ENCODE results near the gene PTEN. TPM values are rescaled to one million over a fixed set of nuclear protein-coding genes. Genes with fewer than 3 reads are reported as not detected.

Gene PTEN
- total and polyA plus RNA-seq, 4 donors: 26.8 to 165 (median 77.0) TPM

- Histone ChIP-seq H3K4me1 (ENCODE audit: control insufficient read depth in 1 of 2, insufficient read depth in 2 of 2, low read length in 2 of 2) (peaks cover 0 to 3% of the 10 kb centered on the region in 2 donors), H3K27ac (ENCODE audit: low read depth in 1 of 2, low read length in 2 of 2) (no peak overlapping the region), H3K4me3 (ENCODE audit: low read length in 2 of 2) (no peak overlapping the region), H3K27me3 (ENCODE audit: control insufficient read depth in 1 of 2, insufficient read depth in 2 of 2, low read length in 1 of 2) (no peaks in the 10 kb centered on the region), H3K36me3 (ENCODE audit: control insufficient read depth in 1 of 2, insufficient read depth in 2 of 2, low read length in 1 of 2) (no peaks in the 10 kb centered on the region), H3K9me3 (ENCODE audit: control insufficient read depth, low read length) (no peaks in the 10 kb centered on the region)
- no peak for ATAC-seq (ENCODE audit: low FRiP score)
- DNase-seq: no peak
- intact Hi-C loops (cut with DNase I): no loop called here
Observed at GRCh38 chr10:87956055-87956454, 92.6 kb downstream of the PTEN start.

GRCh38 chr10:87957702-87958101 is 94.3 kb downstream of the PTEN start:
- Histone ChIP-seq H3K4me3 (ENCODE audit: low read length in 2 of 2) (no peak overlapping the region), H3K9me3 (ENCODE audit: control insufficient read depth, low read length) (no peaks in the 10 kb centered on the region), H3K36me3 (ENCODE audit: control insufficient read depth in 1 of 2, insufficient read depth in 2 of 2, low read length in 1 of 2) (no peaks in the 10 kb centered on the region), H3K4me1 (ENCODE audit: control insufficient read depth in 1 of 2, insufficient read depth in 2 of 2, low read length in 2 of 2) (peaks cover 0 to 2% of the 10 kb centered on the region in 2 donors), H3K27ac (ENCODE audit: low read depth in 1 of 2, low read length in 2 of 2) (no peak overlapping the region), H3K27me3 (ENCODE audit: control insufficient read depth in 1 of 2, insufficient read depth in 2 of 2, low read length in 1 of 2) (no peaks in the 10 kb centered on the region)
- 62 to 66% methylated on average over 5 of the region's 5 CpGs for WGBS, 2 donors
- no peak for ATAC-seq (ENCODE audit: low FRiP score)
- no peak for DNase-seq
- intact Hi-C loops (cut with DNase I): no loop called here

DNA sequence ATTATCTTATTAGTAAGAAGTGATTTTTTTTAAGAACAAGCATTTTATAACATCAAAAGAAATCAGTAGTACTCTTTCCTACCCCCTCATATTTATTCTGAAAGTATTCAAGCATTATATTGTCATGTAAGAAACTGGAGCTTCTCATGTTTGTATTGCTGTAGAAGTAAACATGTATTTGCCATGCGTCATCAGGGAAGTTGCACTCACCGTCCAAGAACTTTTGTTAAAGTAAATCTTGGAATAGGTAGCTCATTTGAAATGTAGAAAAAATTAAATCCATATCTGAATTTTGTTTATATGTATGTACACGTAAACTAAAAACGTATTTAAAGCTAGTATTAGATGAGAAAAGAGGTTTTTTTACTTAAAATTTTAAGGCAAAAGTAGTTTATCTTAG is 96.8 kb downstream of the PTEN start:
- intact Hi-C loops (cut with DNase I): loop anchor here in 1 of 2 donors (5.0 to 10.0 kb wide), 2 partner anchors 82 to 205 kb away; no protein-coding TSS in a partner anchor
- Histone ChIP-seq H3K27ac (ENCODE audit: low read depth in 1 of 2, low read length in 2 of 2) (no peak overlapping the region), H3K4me1 (ENCODE audit: control insufficient read depth in 1 of 2, insufficient read depth in 2 of 2, low read length in 2 of 2) (peaks cover 0 to 2% of the 10 kb centered on the region in 2 donors), H3K9me3 (ENCODE audit: control insufficient read depth, low read length) (no peaks in the 10 kb centered on the region), H3K27me3 (ENCODE audit: control insufficient read depth in 1 of 2, insufficient read depth in 2 of 2, low read length in 1 of 2) (no peaks in the 10 kb centered on the region), H3K36me3 (ENCODE audit: control insufficient read depth in 1 of 2, insufficient read depth in 2 of 2, low read length in 1 of 2) (no peaks in the 10 kb centered on the region), H3K4me3 (ENCODE audit: low read length in 2 of 2) (no peak overlapping the region)
- no peak for ATAC-seq (ENCODE audit: low FRiP score)
- 71 to 74% methylated on average over 4 of the region's 4 CpGs for WGBS, 2 donors
- no peak for DNase-seq

GRCh38 chr10:87961314-87961713 is 97.9 kb downstream of the PTEN start:
- ATAC-seq (ENCODE audit: low FRiP score): peak; percentile 82
- intact Hi-C loops (cut with DNase I): loop anchor here in 1 of 2 donors (5.0 to 10.0 kb wide), 2 partner anchors 81 to 203 kb away; no protein-coding TSS in a partner anchor
- Histone ChIP-seq H3K4me3 (ENCODE audit: low read length in 2 of 2) (no peak overlapping the region), H3K36me3 (ENCODE audit: control insufficient read depth in 1 of 2, insufficient read depth in 2 of 2, low read length in 1 of 2) (no peaks in the 10 kb centered on the region), H3K27ac (ENCODE audit: low read depth in 1 of 2, low read length in 2 of 2) (no peak overlapping the region), H3K27me3 (ENCODE audit: control insufficient read depth in 1 of 2, insufficient read depth in 2 of 2, low read length in 1 of 2) (no peaks in the 10 kb centered on the region), H3K4me1 (ENCODE audit: control insufficient read depth in 1 of 2, insufficient read depth in 2 of 2, low read length in 2 of 2) (peaks cover 0 to 2% of the 10 kb centered on the region in 2 donors), H3K9me3 (ENCODE audit: control insufficient read depth, low read length) (no peaks in the 10 kb centered on the region)
- no peak for DNase-seq
- WGBS, 2 donors: 0 to 8% methylated on average over 2 of the region's 2 CpGs

DNA sequence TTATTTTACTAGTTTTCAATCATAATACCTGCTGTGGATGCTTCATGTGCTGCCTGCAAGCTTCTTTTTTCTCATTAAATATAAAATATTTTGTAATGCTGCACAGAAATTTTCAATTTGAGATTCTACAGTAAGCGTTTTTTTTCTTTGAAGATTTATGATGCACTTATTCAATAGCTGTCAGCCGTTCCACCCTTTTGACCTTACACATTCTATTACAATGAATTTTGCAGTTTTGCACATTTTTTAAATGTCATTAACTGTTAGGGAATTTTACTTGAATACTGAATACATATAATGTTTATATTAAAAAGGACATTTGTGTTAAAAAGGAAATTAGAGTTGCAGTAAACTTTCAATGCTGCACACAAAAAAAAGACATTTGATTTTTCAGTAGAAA is 103.0 kb downstream of the PTEN start:
- WGBS, 2 donors: 44 to 67% methylated on average over 2 of the region's 2 CpGs
- H3K36me3 ChIP-seq (ENCODE audit: control insufficient read depth in 1 of 2, insufficient read depth in 2 of 2, low read length in 1 of 2): no peaks in the 10 kb centered on the region
- no peak for DNase-seq
- H3K9me3 ChIP-seq (ENCODE audit: control insufficient read depth, low read length): no peaks in the 10 kb centered on the region
- ATAC-seq (ENCODE audit: low FRiP score): no peak
- H3K27ac ChIP-seq (ENCODE audit: low read depth in 1 of 2, low read length in 2 of 2): no peak overlapping the region
- intact Hi-C loops (cut with DNase I): loop anchor here in 1 of 2 donors (10.0 kb wide), 1 partner anchor 198 kb away; no protein-coding TSS in a partner anchor
- no peaks in the 10 kb centered on the region for H3K27me3 ChIP-seq (ENCODE audit: control insufficient read depth in 1 of 2, insufficient read depth in 2 of 2, low read length in 1 of 2)
- H3K4me1 ChIP-seq (ENCODE audit: control insufficient read depth in 1 of 2, insufficient read depth in 2 of 2, low read length in 2 of 2): peaks cover 0 to 1% of the 10 kb centered on the region in 2 donors
- H3K4me3 ChIP-seq (ENCODE audit: low read length in 2 of 2): no peak overlapping the region

DNA sequence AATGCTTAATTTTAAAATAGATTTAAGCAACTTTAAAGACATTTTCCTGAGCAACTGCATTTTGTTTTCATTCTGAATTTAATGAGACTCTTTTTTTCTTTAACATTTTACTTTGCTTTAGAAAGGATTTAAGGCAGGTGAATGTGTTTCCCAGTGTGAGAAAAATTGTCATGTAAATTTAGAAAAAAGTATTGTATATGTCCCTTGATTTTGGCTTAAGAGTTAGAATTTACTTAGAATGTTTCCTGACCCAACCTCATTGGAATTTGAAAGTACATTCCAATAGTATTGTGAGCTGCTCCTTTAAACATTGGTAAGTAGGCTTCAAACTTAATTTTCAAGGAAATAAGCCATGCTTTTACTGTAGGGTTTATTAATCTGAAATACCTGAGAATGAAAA is 110.2 kb downstream of the PTEN start:
- intact Hi-C loops (cut with DNase I): no loop called here

DNA sequence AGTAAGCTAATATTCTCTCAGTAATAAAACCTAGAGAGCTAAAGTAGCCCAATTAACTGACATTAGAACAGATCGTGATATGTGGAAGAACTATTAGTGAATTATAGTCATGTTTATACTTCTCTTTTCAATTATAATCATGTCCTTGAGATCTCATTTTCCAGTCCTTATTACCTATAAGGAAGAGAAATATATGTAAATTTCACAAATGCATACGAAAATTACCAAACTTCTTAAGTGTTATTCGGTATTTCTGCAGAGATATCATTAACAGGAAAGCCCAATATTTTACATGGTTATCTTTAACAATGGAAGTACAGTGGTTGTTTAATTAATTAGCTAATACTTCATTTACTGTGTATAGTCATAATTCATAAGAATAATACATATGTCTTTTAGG is 110.7 kb downstream of the PTEN start:
- Histone ChIP-seq H3K27ac (ENCODE audit: low read depth in 1 of 2, low read length in 2 of 2) (no peak overlapping the region), H3K4me1 (ENCODE audit: control insufficient read depth in 1 of 2, insufficient read depth in 2 of 2, low read length in 2 of 2) (peaks cover 0 to 2% of the 10 kb centered on the region in 2 donors), H3K27me3 (ENCODE audit: control insufficient read depth in 1 of 2, insufficient read depth in 2 of 2, low read length in 1 of 2) (no peaks in the 10 kb centered on the region), H3K9me3 (ENCODE audit: control insufficient read depth, low read length) (no peaks in the 10 kb centered on the region), H3K4me3 (ENCODE audit: low read length in 2 of 2) (no peak overlapping the region), H3K36me3 (ENCODE audit: control insufficient read depth in 1 of 2, insufficient read depth in 2 of 2, low read length in 1 of 2) (no peaks in the 10 kb centered on the region)
- no peak for ATAC-seq (ENCODE audit: low FRiP score)
- WGBS, 2 donors: 79 to 87% methylated on average over 3 of the region's 3 CpGs
- intact Hi-C loops (cut with DNase I): no loop called here
- DNase-seq: no peak

More for the DNA sequence above, 110.2 kb downstream of the PTEN start:
- no peak overlapping the region for H3K27ac ChIP-seq (ENCODE audit: low read depth in 1 of 2, low read length in 2 of 2)
- DNase-seq: no peak
- H3K4me3 ChIP-seq (ENCODE audit: low read length in 2 of 2): no peak overlapping the region
- ATAC-seq (ENCODE audit: low FRiP score): no peak
- H3K36me3 ChIP-seq (ENCODE audit: control insufficient read depth in 1 of 2, insufficient read depth in 2 of 2, low read length in 1 of 2): no peaks in the 10 kb centered on the region
- H3K9me3 ChIP-seq (ENCODE audit: control insufficient read depth, low read length): no peaks in the 10 kb centered on the region
- no peaks in the 10 kb centered on the region for H3K27me3 ChIP-seq (ENCODE audit: control insufficient read depth in 1 of 2, insufficient read depth in 2 of 2, low read length in 1 of 2)
- peaks cover 0 to 2% of the 10 kb centered on the region in 2 donors for H3K4me1 ChIP-seq (ENCODE audit: control insufficient read depth in 1 of 2, insufficient read depth in 2 of 2, low read length in 2 of 2)

DNA sequence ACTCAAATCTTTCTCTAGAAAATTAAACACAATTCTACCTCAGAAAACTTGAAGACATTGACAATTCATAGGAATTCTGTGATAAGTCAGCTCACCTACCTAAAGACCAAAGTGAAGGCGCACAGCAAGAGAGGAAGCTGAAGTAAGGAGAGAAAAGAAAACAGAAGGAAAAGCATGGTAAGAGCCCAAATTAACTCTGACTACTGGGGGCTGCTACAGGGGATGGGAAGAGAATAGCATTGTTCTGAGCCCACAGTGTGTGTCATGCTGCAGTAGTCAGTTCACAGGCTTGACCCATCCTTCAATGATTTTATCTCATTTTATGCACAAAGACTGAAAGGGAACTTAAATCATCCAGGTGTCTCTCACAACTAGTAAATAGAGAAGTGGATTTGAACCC is 111.3 kb downstream of the PTEN start:
- ATAC-seq (ENCODE audit: low FRiP score): no peak
- no peaks in the 10 kb centered on the region for H3K36me3 ChIP-seq (ENCODE audit: control insufficient read depth in 1 of 2, insufficient read depth in 2 of 2, low read length in 1 of 2)
- H3K27ac ChIP-seq (ENCODE audit: low read depth in 1 of 2, low read length in 2 of 2): no peak overlapping the region
- H3K9me3 ChIP-seq (ENCODE audit: control insufficient read depth, low read length): no peaks in the 10 kb centered on the region
- WGBS, 2 donors: 93 to 100% methylated on average over 1 of the region's 1 CpG
- no peaks in the 10 kb centered on the region for H3K27me3 ChIP-seq (ENCODE audit: control insufficient read depth in 1 of 2, insufficient read depth in 2 of 2, low read length in 1 of 2)
- no peak for DNase-seq
- intact Hi-C loops (cut with DNase I): no loop called here
- H3K4me3 ChIP-seq (ENCODE audit: low read length in 2 of 2): no peak overlapping the region
- peaks cover 0 to 2% of the 10 kb centered on the region in 2 donors for H3K4me1 ChIP-seq (ENCODE audit: control insufficient read depth in 1 of 2, insufficient read depth in 2 of 2, low read length in 2 of 2)

DNA sequence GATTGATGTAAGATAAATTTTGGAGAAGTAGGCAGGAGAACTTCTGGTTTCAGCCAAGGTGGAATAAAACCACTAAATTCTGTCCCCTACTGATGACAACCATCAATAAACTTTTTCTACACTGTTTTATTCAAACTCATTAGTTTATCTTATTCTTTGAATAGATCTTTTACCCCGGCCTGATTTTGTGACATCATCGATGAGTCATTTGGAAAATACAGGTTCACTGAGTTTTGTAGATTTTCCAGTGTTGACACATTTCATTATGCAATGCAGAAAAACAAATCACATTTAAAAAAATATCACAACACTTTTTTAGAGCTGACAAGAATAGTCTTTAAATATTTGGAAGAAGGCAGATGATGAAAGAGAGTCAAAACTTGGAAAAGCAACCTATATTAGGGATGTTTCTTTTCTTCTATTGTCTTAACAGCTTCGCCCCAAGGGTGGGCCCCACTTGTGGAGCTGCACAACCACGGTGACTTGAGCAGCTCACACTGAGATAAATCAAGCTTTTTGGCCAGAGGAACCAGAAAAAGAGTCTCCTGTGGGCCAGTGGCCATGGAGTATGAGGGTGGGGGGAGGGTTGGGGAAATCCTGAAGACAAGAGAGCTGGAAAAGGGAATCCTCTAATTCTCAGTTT is 112.8 kb downstream of the PTEN start:
- Histone ChIP-seq H3K4me1 (ENCODE audit: control insufficient read depth in 1 of 2, insufficient read depth in 2 of 2, low read length in 2 of 2) (peaks cover 0 to 2% of the 10 kb centered on the region in 2 donors), H3K27ac (ENCODE audit: low read depth in 1 of 2, low read length in 2 of 2) (no peak overlapping the region), H3K4me3 (ENCODE audit: low read length in 2 of 2) (no peak overlapping the region), H3K9me3 (ENCODE audit: control insufficient read depth, low read length) (no peaks in the 10 kb centered on the region), H3K36me3 (ENCODE audit: control insufficient read depth in 1 of 2, insufficient read depth in 2 of 2, low read length in 1 of 2) (no peaks in the 10 kb centered on the region), H3K27me3 (ENCODE audit: control insufficient read depth in 1 of 2, insufficient read depth in 2 of 2, low read length in 1 of 2) (no peaks in the 10 kb centered on the region)
- 55 to 58% methylated on average over 4 of the region's 4 CpGs for WGBS, 2 donors
- ATAC-seq (ENCODE audit: low FRiP score) (no peak), DNase-seq (no peak)
- intact Hi-C loops (cut with DNase I): no loop called here
